Smooth muscle cell (in vitro differentiated cells): ENCODE measurements around the gene MFAP5. TPM values are rescaled to one million over a fixed set of nuclear protein-coding genes. Genes with fewer than 3 reads are reported as not detected.

Experiments used
- DNase-seq: peaks from one replicate; lab custom pipeline; 2025; ENCODE audit not compliant: unreplicated experiment; lab: John Stamatoyannopoulos, UW
- H2AFZ ChIP-seq: fragments of 200-600 bp; sonication (generic); 2 replicates; pipeline ENCODE4 v1.6.0; 2016; ENCODE audit warnings: antibody characterized with exemption, low read depth, mild to moderate bottlenecking
- H3F3A ChIP-seq: fragments of 200-600 bp; sonication (generic); 2 replicates; pipeline ENCODE4 v1.6.0; 2017; ENCODE audit warnings: antibody characterized with exemption, low read depth
- H3K27ac ChIP-seq: fragments of 200-600 bp; sonication (generic); 2 replicates; pipeline ENCODE4 v1.5.1; 2016; ENCODE audit warnings: low read depth, mild to moderate bottlenecking
- H3K27me3 ChIP-seq: fragments of 200-600 bp; sonication (generic); 2 replicates; pipeline ENCODE4 v1.6.1; 2016; ENCODE audit warnings: low read depth, mild to moderate bottlenecking
- H3K36me3 ChIP-seq: fragments of 200-600 bp; sonication (generic); 2 replicates; pipeline ENCODE4 v1.5.1; 2016; ENCODE audit warnings: low read depth
- H3K4me1 ChIP-seq: fragments of 200-600 bp; sonication (generic); 2 replicates; pipeline ENCODE4 v1.5.1; 2016; ENCODE audit warnings: low read depth
- H3K4me2 ChIP-seq: fragments of 200-600 bp; sonication (generic); 2 replicates; pipeline ENCODE4 v1.6.0; 2016; ENCODE audit warnings: mild to moderate bottlenecking
- H3K4me3 ChIP-seq: fragments of 200-600 bp; sonication (generic); 2 replicates; pipeline ENCODE4 v1.5.1; 2016; ENCODE audit warnings: mild to moderate bottlenecking
- H3K79me2 ChIP-seq: fragments of 200-600 bp; sonication (generic); 2 replicates; pipeline ENCODE4 v1.6.0; 2016; ENCODE audit warnings: low read depth, mild to moderate bottlenecking
- H3K9ac ChIP-seq: fragments of 200-600 bp; sonication (generic); 2 replicates; pipeline ENCODE4 v1.6.0; 2016; ENCODE audit warnings: low read depth
- H3K9me3 ChIP-seq: fragments of 200-600 bp; sonication (generic); replicated peaks from 2 replicates; pipeline ENCODE4 v1.5.1; 2016; ENCODE audit warnings: low read depth
- H4K20me1 ChIP-seq: fragments of 200-600 bp; sonication (generic); 2 replicates; pipeline ENCODE4 v1.6.0; 2016; ENCODE audit warnings: low read depth
- CTCF ChIP-seq: fragments of 200-600 bp; sonication (generic); IDR thresholded peaks from 2 replicates; pipeline ENCODE4 v1.5.1; 2017; ENCODE audit warnings: borderline replicate concordance, mild to moderate bottlenecking, antibody characterized with exemption; ENCODE audit not compliant: insufficient read depth, poor library complexity, severe bottlenecking
- WGBS: methylation state at CpG from one replicate; pipeline ENCODE4 v1.1.7; 2016; ENCODE audit warnings: low lambda C conversion rate; 5-methylcytosine and 5-hydroxymethylcytosine counted together
- polyA plus RNA-seq: library from polyadenylated mRNA; unstranded; fragments of >200 nt; fragmentation: Nextera tagmentation; extraction: Ambion mirVana; gene quantifications from 2 replicates; pipeline ENCODE4 v1.2.1, GENCODE V29; 2016
- total RNA-seq: library from RNA; depleted of rRNA; stranded (reverse); fragments of >200 nt; gene quantifications from 2 replicates; pipeline ENCODE4 v1.2.3, GENCODE V29; 2014

The MFAP5 gene
- total and polyA plus RNA-seq, 2 experiments from 2014 or later: 33.5 to 120 TPM

GRCh38 chr12:8699714-8700113 lies 37.1 kb upstream of the MFAP5 start:
- peaks cover 24% of the 10 kb centered on the region for H3K4me1 ChIP-seq
- no peak overlapping the region for H3K9ac ChIP-seq
- peaks cover 60% of the 10 kb centered on the region for H4K20me1 ChIP-seq
- H3K4me3 ChIP-seq: peak overlapping the region; percentile 99
- no peaks in the 10 kb centered on the region for H3K27me3 ChIP-seq
- WGBS: 13% methylated on average over 4 of the region's 4 CpGs
- H3K79me2 ChIP-seq: peaks cover 63% of the 10 kb centered on the region
- H3F3A ChIP-seq: peaks cover 9% of the 10 kb centered on the region
- DNase-seq: no peak
- no peaks in the 10 kb centered on the region for H3K9me3 ChIP-seq
- peak overlapping the region; percentile 99 for H3K4me2 ChIP-seq
- no peak for TF ChIP-seq CTCF
- H3K27ac ChIP-seq: peak overlapping the region; percentile 94
- H3K36me3 ChIP-seq: no peaks in the 10 kb centered on the region
- H2AFZ ChIP-seq: no peak overlapping the region

GRCh38 chr12:8698879-8699278 lies 36.3 kb upstream of the MFAP5 start:
- Histone ChIP-seq H3K9ac (peak overlapping the region; percentile 99), H3K79me2 (peaks cover 55% of the 10 kb centered on the region), H3K9me3 (no peaks in the 10 kb centered on the region), H3K4me1 (peaks cover 24% of the 10 kb centered on the region), H3K4me2 (peak overlapping the region; percentile 99), H3K27me3 (no peaks in the 10 kb centered on the region), H2AFZ (peak overlapping the region; percentile 89), H3K36me3 (no peaks in the 10 kb centered on the region), H3F3A (peaks cover 9% of the 10 kb centered on the region), H3K4me3 (peak overlapping the region; percentile 99), H4K20me1 (peaks cover 52% of the 10 kb centered on the region), H3K27ac (peak overlapping the region; percentile 94)
- 4% methylated on average over 2 of the region's 2 CpGs for WGBS
- TF ChIP-seq CTCF: no peak
- no peak for DNase-seq

GRCh38 chr12:8698132-8698851 lies 35.7 kb upstream of the MFAP5 start:
- Histone ChIP-seq H3K4me2 (peak overlapping the region; percentile 99), H3K4me1 (peaks cover 24% of the 10 kb centered on the region), H3K9ac (peak overlapping the region; percentile 99), H3K27ac (peak overlapping the region; percentile 94), H3K79me2 (peaks cover 49% of the 10 kb centered on the region), H4K20me1 (peaks cover 46% of the 10 kb centered on the region), H3F3A (peaks cover 9% of the 10 kb centered on the region), H3K36me3 (no peaks in the 10 kb centered on the region), H3K4me3 (peak overlapping the region; percentile 99), H3K9me3 (no peaks in the 10 kb centered on the region), H2AFZ (peak overlapping the region; percentile 89), H3K27me3 (no peaks in the 10 kb centered on the region)
- WGBS: under 1% methylated on average over 52 of the region's 85 CpGs
- TF ChIP-seq CTCF: no peak
- peak; percentile 47 for DNase-seq
